ENCODE measurements around the gene FSIP1. TPM values are rescaled to one million over a fixed set of nuclear protein-coding genes. Genes with fewer than 3 reads are reported as not detected.

Gene FSIP1
- total and polyA plus RNA-seq, 7 donors = 0.04 to 2.4 (median 0.63) TPM; not detected in 1

GRCh38 chr15:39787479-39787878 lies 4.8 kb upstream of the FSIP1 start:
- 4 to 21% (median 11%) methylated on average over 1 of the region's 1 CpG for WGBS, 3 donors
- Histone ChIP-seq H3K4me3 (no peak overlapping the region), H3K9me3 (no peaks in the 10 kb centered on the region)

GRCh38 chr15:39786447-39787056 lies 3.9 kb upstream of the FSIP1 start:
- no peak for ATAC-seq
- WGBS, 3 donors = 6 to 7% (median 6%) methylated on average over 5 of the region's 5 CpGs
- Histone ChIP-seq H3K4me3 (no peak overlapping the region), H3K4me1 (no peaks in the 10 kb centered on the region), H3K36me3 (ENCODE audit: insufficient read depth in 1 of 2, low read depth in 1 of 2) (no peaks in the 10 kb centered on the region), H3K9me3 (no peaks in the 10 kb centered on the region), H3K27me3 (ENCODE audit: insufficient read depth in 3 of 3, low read length in 2 of 3) (peaks cover 0 to 11% (median 0%) of the 10 kb centered on the region in 3 donors), H3K27ac (no peak overlapping the region)
- peak; percentile 69 for TF ChIP-seq CTCF (IDR thresholded peaks at IDR 0.05)
- DNase-seq = no peak
- intact Hi-C loops (cut with DNase I) = loop anchor here (5.0 to 10.0 kb wide), 6 partner anchors 86 to 318 kb away; partner anchors contain the start of genes BMF (in 1 of the 2), EIF2AK4 (in 1 of the 2), GPR176 (in 1 of the 2) and SRP14 (in 1 of the 2)

More at GRCh38 chr15:39787479-39787878, 4.8 kb upstream of the FSIP1 start:
- Histone ChIP-seq H3K36me3 (ENCODE audit: insufficient read depth in 1 of 2, low read depth in 1 of 2) (no peaks in the 10 kb centered on the region), H3K4me1 (no peaks in the 10 kb centered on the region), H3K27me3 (ENCODE audit: insufficient read depth in 3 of 3, low read length in 2 of 3) (peaks cover 0 to 5% (median 0%) of the 10 kb centered on the region in 3 donors), H3K27ac (no peak overlapping the region)
- DNase-seq (no peak), ATAC-seq (no peak)
- TF ChIP-seq CTCF (IDR thresholded peaks at IDR 0.05) = no peak
- intact Hi-C loops (cut with DNase I) = loop anchor here (5.0 to 10.0 kb wide), 6 partner anchors 85 to 317 kb away; partner anchors contain the start of genes BMF (in 1 of the 2), EIF2AK4 (in 1 of the 2), GPR176 (in 1 of the 2) and SRP14 (in 1 of the 2)

GRCh38 chr15:39785841-39786240 lies 3.2 kb upstream of the FSIP1 start:
- no peaks in the 10 kb centered on the region for H3K36me3 ChIP-seq (ENCODE audit: insufficient read depth in 1 of 2, low read depth in 1 of 2)
- no peaks in the 10 kb centered on the region for H3K4me1 ChIP-seq
- 67 to 82% (median 70%) methylated on average over 7 of the region's 7 CpGs for WGBS, 3 donors
- no peak overlapping the region for H3K4me3 ChIP-seq
- H3K27ac ChIP-seq = no peak overlapping the region
- no peak for TF ChIP-seq CTCF (IDR thresholded peaks at IDR 0.05)
- H3K27me3 ChIP-seq (ENCODE audit: insufficient read depth in 3 of 3, low read length in 2 of 3) = peaks cover 0 to 17% (median 0%) of the 10 kb centered on the region in 3 donors
- H3K9me3 ChIP-seq = no peaks in the 10 kb centered on the region
- DNase-seq = no peak
- intact Hi-C loops (cut with DNase I) = loop anchor here (5.0 to 10.0 kb wide), 6 partner anchors 86 to 319 kb away; partner anchors contain the start of genes BMF (in 1 of the 2), EIF2AK4 (in 1 of the 2), GPR176 (in 1 of the 2) and SRP14 (in 1 of the 2)
- ATAC-seq = no peak

- no peak for TF ChIP-seq CTCF (IDR thresholded peaks at IDR 0.05)
- 57 to 64% (median 59%) methylated on average over 10 of the region's 10 CpGs for WGBS, 3 donors
Measured at GRCh38 chr15:39785139-39785538, 2.5 kb upstream of the FSIP1 start.

More at GRCh38 chr15:39785139-39785538, 2.5 kb upstream of the FSIP1 start:
- Histone ChIP-seq H3K27ac (no peak overlapping the region), H3K27me3 (ENCODE audit: insufficient read depth in 3 of 3, low read length in 2 of 3) (peaks cover 0 to 24% (median 0%) of the 10 kb centered on the region in 3 donors), H3K4me3 (no peak overlapping the region), H3K36me3 (ENCODE audit: insufficient read depth in 1 of 2, low read depth in 1 of 2) (no peaks in the 10 kb centered on the region), H3K4me1 (no peaks in the 10 kb centered on the region), H3K9me3 (no peaks in the 10 kb centered on the region)
- DNase-seq (no peak), ATAC-seq (no peak)
- intact Hi-C loops (cut with DNase I) = loop anchor here (5.0 to 10.0 kb wide), 6 partner anchors 87 to 320 kb away; partner anchors contain the start of genes BMF (in 1 of the 2), EIF2AK4 (in 1 of the 2), GPR176 (in 1 of the 2) and SRP14 (in 1 of the 2)

Data from psoas muscle (tissue), 8 donors.